Activated CD8-positive, alpha-beta memory T cell treated with anti-CD3 and anti-CD28 coated beads for 1 hour (primary cell): Measurements from ENCODE around the gene BAIAP2.

ENCODE experiments used
- DNase-seq, 2 donors: peaks; one replicate each; pipeline ENCODE4 v3.0.0-alpha.2; 2020; ENCODE audit warnings: low read depth in 1 of 2; ENCODE audit errors: extremely low read depth in 1 of 2

The BAIAP2 gene

DNA sequence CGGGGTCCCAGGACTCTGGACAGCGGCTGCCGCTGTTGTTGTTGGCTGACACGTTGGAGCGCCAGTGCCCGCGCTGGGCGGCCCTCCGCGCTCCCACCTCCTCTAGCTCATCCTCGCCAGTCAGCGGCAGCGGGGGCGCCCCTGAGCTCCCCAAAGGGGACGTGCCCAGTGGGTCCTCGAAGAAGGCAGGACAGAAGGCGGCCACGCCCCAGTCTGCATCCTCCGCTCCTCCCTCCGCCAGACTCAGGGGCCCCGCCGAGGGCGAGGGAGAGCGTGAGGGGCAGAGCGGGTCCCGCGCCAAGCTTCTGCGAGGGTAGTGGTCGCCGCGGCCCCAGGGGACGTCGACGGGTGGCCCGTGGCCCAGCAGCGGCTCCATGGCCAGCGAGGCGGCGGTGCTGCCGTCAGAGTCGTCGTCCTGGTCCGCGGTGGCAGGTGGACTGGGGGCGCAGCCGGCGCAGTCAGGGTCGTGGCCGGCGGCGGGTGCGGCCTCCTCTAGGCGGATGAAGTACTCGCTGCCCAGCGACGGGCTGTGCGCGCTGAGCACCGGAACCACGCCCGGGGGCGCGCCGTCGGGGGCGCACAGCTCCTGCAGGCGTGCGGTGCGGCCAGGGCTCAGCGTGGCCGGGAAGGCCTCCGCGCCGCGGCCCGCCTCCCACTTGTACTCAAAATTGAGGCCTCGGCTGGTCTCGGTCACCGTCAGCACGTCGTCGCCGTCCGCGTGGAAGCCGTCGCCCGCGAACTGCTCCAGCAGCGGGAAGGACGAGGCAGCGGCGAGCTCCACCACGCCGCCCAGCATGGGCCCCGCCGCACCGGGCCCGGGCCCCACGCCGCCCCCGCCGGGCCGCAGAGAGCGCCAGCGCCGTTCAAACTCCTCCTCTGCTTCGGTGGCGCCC is 87.1 kb downstream of the BAIAP2 start:
- no peak for DNase-seq

DNA sequence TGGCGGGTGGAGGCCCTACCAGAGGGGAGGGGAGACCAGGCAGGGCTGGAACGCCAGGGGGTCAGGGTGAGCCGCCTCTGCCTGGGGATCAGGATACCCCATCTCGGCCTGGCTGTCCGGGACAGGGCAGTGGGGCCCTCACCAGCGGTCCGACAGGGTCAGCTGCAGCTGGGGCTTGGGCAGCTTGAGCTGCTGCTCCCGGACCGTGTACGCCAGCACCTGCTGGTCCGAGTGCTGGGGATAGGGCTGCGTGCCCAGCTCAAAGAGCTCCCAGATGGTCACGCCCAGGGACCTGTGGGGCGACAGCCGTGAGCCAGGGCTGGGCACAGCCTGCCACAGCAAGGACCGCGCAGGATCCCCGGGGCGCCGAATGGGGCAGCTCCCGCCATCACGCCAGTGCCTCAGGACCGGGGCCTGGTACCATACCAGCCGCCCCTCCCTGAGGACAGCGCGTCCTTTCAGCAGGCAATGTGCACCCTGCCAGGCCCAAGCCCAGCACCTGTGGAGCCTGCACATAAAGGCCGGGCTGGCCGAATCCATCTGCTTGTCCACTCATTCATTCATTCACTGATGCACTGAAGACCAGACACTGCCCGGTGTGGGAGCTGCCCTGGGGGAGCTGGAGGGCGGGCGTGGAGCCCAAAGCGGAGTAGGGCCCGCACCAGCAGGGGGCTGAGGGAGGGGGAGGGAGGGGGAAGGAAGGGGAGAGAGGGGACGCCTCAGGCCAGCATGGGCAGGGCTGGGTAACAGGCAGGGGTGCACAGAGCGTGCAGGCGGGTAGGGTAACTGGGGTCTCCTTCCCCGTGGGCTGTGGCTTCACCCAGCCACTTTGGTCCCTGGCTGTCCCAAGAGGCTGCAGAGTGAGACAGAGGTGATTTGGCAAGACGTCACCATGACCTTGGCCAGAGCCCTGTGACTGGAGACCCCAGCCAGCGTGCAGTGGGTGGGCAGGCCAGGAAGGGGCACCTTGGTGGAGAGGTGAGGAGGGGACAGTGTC is 88.4 kb downstream of the BAIAP2 start:
- no peak for DNase-seq

DNA sequence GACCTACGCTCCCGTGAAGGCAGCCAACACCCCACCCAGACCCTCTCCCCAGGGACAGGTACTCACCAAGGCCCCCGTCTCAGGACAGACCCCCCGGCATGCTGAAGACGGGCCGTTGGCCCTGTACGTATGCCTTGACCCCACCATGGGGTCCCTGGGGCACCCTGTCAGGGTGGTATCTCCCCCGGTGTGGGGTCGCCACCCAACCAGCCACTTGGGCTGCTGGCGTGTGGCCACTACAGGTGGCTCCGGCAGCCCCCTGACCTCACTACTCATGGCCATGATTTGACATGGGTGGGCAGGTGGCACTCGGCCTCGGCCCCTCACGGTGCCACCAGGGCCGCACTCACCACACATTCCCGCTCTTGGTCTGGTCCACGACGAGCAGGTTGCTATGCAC is 89.4 kb downstream of the BAIAP2 start:
- no peak for DNase-seq

DNA sequence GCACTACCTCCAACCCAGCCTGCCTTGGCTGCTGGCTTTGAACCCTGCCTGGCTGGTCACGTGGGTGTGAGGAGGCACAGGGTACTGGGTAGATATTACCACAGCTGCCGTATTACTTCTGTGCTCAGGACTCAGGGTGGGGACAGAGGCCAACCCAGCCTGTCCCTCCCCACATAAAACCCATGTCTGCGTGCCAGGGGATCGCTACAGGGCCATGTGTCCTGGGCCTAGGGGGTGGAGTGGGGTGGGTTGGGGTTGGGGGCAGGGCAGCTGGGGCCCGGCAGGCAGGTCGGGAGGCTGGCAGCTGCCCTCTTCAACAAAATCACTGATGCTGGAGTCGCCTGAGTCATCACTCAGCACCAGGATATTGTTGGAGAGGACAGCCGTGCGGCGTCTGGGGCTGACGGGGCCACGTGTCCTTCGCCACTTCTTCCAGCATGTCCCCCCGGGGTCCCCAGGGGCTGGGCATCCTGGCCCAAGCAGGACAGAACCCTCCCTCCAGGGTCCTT is 90.7 kb downstream of the BAIAP2 start:
- DNase-seq: no peak

DNA sequence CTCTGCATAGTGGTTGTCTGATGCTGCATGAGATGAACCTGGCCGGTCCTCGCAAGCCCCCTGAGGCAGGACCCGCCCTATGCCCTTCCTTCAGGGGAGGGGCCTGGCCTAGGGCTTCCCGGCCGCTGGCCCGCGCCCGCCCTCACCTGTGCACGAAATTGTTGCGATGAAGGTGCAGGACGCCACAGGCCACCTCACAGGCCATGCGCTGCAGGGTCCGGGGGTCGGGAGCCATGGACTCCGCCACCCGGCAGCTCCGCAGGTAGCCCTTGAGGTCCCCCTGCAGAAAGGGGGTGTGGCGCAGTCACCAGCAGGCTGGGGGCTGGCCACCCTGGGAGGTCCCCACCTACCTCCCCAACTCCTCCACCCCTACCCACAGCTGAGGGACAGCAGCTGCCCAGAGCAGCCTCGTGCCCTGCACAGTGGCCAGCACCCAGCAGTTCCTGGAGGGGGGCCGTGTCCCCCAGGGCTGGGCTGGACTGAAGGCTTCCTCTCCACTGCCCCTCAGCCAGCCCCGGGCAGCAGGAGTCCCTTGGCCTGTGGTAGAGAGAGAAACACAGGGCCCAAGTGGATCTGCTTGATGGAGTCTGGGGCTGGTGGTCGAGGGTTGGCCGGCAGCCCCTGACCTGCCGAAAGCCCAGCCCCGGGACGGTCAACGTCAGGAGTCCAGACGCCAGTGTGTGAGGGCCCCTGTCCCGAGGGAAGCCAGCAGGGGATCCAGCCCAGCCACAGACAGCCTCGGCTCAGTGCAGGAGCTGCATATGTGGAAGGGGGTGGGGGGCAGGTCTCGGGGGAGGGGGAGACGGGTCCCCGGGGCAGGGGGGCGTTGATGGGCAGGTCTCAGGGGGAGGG is 91.6 kb downstream of the BAIAP2 start:
- no peak for DNase-seq

DNA sequence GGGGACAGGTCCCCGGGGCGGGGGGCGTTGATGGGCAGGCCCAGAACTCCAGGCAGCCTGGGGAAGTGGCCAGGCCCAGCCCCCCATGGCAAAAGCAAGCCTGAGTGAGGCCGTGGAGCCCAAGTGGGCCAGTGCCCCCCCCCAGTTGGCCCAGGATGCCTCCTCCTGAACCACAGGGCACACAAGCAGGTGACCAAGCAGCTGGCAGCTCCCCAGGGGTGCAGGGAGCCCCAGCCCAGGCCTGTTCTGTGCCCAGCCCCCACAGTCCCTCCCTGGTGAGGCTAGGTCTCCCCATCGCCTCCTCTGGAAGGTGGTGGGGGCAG is 92.1 kb downstream of the BAIAP2 start:
- no peak for DNase-seq

DNA sequence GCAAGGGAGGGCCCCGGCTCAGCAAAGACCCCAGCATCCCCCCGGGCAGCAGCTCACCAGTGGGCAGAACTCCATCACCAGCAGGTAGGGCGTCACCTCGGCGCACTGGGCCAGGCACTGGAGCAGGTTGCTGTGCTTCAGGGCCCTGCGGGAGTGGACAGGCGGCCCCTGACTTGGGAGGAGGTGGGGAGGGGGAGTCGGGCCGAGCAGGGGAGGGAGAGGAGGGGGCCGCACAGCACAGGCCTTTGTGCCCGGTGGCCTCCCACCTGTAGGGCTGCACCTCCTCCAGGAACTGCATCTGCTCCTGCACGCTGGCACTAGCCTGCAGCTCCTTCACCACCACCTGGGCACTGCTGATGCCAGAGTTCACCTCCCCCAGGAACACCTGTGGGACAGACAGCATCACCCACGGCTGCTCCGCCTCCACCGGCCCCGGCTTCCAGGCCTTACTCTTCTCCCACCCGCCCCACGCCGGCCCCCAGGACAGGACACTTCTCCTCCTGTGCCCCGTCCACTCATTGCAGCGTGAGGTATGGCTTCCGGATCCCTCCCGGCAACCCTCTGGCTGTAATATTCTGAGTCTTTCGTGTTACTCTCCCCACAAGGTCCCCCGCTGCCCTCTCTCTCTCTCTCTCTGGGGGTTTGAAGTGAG is 92.7 kb downstream of the BAIAP2 start:
- no peak for DNase-seq

DNA sequence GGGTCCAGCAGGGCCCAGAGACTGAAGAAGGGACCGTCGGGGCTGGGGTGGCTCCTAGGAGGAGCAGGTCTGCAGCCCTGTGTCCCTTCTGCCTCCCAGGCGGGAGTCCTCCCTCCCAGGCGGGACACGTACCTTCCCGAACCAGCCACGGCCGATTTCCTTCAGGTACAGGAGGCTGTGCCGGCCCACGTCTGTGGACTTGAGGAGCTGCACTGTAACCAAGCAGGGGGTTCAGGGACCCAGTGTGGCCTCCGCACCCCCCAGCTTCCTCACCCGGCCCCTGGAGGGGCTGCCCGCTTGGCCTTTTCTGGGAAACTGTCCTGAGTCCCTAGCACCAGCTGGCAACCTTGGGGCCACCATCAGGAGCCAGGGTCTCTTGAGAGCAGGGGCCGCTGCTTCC is 93.4 kb downstream of the BAIAP2 start:
- DNase-seq: no peak

DNA sequence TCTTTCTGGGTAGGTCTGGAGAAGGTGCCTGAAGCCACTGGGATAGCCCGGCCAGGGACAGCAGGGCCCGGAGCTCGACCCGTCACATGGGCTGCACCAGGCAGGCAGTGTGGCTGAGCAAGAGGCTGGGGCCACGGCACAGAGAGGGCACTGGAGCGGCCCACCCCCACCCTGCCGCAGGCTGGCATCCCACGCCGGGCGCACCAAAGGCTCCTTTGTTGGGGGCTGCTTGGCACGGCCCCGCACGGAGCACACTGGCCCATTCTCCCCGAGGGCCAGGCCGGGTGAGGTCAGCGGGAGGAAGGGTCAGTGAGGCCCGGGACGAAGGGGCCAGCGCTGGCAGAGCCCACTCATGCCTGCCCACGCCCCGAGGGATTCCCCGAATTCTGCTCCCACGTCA is 93.8 kb downstream of the BAIAP2 start:
- no peak for DNase-seq

DNA sequence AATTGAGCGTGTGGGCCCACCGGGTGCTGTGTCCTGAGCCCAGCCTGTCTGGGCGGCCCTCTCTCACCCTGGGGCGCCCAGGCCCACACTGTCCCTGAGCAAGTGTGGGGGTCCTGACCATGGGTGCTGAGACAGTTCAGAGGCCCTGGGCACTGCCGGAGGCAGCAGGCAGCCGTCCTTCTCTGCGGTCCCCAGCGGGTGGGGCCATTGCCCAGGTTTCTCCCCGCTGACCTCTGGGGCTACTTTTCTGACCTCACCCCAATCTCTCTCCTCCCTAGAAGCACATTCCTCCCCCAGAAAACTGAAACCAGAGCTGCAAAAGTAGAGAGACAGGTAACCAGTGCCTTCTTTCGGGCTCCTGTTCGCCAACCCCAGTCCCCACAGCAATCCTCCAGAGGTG is 94.3 kb downstream of the BAIAP2 start:
- DNase-seq: no peak

DNA sequence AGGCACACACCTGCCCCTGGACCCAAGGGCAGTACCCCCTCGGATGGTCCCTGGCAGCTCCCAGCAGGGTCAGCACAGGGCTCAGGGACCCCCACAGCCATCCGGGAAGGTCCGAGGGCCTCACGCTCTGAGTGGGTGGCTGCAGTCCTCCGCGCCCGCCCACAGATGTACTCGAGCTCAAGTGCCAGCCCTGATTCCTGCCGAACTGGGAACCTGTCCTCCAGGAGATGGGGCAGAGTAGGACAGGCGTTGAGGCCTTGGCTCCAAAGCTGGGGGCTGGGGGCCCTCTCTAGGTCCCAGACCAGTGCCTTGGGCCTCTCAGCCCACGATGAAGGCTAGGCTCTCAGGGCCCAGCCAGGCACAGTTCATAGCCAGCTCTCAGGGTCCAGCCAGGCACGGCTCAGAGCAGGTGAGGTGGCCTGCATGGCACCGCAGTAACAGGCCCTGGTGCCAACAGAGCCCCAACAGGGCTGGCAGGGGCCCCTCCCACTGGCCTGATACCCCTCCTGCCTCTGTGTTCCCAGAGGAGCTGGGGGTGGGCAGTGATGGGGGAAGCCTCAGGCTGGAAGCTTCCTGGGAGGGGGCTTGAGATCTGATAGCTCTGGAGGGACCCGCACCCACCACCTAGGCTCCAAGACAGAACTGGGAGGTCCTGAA is 94.9 kb downstream of the BAIAP2 start:
- no peak for DNase-seq

DNA sequence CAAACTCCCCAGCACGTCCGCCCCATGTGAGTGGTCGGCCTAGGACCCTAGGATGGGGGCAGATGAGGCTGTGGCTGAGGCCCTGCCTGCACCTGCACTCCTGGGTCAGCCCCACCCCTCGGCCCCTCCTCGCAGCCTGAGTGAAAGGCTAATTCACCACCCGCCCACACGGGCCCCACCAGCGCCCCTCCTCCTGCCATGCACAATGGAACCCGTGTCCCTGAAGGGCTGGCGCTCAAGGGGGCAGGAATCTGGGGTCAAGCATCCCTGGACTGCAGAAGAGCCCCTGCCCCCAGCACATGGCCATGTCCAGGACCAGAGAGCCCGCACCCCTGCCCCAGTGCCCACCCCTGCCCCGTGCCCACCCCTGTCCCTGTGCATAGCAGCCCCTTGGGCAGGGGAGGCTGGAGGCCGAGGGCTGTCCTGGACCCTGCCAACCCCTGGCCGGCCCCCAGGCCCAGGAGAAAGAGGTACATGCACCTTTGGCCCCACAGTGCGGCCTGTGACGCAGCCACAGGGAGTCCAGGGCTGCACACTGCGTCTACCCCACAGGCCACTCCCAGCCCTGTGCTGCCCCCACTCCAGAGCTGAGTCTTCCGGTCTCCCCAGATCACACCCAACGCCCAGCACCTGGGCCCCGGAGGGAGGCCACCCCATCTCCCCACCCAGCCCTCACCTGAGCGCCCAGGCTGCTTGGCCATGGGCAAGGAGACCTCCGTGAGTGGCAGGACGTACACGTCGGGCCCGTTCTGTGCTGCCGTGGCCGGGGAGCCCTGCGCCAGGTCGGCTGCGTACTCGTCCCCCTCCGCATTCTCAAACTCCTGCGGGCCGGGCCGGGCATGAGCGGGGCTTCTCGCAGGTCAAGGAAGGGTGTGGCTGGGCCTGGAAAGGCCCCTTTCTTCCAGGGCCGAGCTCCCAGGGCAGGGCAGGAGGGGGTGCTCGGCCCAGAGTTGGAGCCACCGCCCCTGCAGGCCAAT is 95.7 kb downstream of the BAIAP2 start:
- DNase-seq: no peak

DNA sequence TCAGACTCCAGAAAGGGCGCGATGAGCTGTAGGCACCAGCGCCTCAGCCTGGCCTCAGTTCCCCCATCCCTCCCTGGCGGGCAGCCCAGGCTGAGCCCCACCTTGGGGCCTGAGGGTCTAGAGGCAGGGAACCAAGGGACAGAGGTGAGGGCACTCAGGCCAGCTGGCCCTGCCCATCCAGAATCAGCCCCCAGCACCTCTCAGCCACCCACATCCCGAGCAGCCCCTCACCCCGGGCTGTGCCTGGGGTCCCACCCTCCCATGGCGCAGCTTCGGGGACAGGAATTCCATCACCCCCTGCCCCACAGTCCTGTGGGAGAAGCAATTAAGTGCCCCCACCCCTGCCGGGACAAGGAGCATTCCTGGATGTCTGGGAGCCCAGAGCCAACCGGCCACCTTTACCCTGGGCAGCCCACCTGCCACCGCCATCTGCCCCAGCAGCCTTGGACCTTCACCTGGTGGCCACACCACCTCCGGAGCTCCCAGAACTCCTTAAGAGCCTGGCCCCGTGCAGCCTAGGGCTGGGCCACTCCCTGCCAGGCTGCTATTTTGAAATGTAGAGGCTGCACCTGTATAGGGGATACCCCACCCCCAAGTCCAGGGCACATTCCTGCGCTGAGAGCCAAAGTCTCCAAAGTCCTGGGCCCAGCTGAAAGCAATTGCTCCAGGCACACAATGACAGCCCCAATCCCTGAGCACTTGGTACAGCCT is 96.7 kb downstream of the BAIAP2 start:
- DNase-seq: no peak

DNA sequence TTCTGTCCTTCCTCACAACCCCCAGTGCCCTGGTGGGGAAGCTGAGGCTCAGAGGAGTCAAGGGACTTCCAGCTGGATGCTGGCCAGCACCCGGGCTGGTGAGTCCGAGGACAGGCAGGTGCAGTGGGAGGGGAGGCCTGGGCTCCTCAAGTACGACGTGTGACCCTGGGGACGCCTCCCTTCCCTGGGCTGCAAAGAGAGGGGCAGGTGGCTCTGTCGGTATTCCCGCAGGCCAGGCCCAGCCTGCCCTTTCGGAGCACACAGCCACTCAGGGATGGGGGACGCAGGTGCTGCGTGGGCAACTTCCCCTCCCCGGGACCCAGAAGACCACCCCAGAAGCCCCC is 97.2 kb downstream of the BAIAP2 start:
- no peak for DNase-seq

DNA sequence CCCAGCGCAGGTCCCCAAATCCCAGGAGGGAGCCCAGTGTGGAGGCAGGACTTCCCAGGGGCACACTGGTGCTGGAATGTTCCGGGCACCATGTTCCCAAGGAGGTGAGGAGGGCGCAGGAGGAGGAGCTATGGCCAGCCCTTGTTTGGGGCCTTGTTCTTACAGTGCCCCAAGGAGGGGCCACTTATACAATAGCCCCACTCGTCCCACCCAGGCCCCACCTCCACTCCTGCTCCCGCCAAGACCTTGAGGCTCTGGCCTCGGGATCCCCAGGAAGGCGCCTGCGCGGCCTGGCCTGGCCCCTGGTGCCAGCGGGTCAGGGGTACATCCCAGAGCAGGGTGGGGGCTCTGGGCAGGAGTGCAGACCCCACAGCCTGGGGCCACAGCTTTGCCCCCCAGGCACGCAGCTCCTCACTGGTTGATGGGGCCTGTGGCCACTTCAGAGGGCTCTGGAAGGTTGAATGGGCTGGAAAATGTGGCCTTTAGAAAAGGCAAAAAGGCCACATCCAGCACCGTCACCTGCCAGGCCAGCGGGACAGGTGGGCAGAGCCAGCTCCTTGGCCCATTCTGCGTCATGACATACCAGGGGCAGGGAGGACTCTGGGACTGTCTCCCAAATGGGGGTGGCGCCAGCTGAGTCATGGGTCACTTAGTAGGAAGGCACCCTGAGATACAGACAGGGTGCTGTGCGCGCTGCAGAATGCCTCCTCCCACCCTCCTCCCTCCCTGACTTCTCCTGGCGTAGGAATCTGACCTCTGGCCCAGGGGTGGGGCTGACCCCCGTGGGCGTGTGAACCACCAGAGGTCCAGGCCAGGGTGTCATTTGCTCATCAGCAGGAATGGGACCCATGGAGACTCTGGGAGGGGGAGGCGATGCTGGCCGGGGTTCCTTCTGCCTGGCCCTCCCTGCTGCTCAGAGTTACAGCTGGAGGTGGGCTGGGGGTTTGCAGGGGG is 98.1 kb downstream of the BAIAP2 start:
- no peak for DNase-seq

DNA sequence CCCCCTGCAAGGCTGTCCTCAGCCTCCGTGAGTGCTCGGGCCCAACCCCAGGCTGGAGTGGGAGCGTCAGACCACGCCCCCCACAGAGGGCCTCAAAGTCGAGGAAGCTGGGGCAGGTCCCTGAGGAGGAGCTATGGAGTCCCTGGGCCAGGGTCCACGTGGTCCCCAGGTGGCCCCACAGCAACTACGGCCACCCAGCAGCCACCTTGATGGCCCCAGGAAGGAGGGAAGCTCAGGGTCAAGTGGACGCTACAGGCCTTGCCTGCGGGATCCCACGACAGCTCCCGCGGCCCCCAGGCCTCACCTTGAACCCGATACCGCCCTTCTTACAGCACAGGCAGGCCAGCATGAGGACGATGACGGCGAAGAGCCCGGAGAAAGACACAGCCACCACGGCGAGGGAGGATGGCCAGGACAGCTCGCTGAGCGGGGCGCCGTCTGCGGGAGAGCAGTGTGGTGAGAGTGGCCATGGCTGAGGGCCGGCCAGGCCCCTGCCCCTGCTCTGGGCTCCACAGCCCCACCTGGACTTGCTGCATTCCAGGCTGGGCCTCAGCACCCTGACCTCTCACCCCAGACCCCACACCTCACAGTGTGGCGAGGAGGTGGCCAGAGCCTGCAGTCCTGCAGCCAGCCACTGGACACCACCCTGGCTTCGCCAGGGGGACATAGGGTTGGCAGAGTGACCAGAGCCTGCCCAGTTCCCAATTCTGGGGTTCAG is 99.3 kb downstream of the BAIAP2 start:
- no peak for DNase-seq
